DMS114 treated with DMSO at 0.1 percent for 48 hours (cell line): ENCODE results near the gene SPCS1.
"Not testable (repeated sequence)": the region's sequence is repeated elsewhere in the genome, so short reads cannot be mapped to it uniquely, and the experiment has no call there.

Experiments used
- DNase-seq: peaks from one replicate; lab custom pipeline; 2025; ENCODE audit not compliant: unreplicated experiment; lab: John Stamatoyannopoulos, UW

Gene SPCS1

DNA sequence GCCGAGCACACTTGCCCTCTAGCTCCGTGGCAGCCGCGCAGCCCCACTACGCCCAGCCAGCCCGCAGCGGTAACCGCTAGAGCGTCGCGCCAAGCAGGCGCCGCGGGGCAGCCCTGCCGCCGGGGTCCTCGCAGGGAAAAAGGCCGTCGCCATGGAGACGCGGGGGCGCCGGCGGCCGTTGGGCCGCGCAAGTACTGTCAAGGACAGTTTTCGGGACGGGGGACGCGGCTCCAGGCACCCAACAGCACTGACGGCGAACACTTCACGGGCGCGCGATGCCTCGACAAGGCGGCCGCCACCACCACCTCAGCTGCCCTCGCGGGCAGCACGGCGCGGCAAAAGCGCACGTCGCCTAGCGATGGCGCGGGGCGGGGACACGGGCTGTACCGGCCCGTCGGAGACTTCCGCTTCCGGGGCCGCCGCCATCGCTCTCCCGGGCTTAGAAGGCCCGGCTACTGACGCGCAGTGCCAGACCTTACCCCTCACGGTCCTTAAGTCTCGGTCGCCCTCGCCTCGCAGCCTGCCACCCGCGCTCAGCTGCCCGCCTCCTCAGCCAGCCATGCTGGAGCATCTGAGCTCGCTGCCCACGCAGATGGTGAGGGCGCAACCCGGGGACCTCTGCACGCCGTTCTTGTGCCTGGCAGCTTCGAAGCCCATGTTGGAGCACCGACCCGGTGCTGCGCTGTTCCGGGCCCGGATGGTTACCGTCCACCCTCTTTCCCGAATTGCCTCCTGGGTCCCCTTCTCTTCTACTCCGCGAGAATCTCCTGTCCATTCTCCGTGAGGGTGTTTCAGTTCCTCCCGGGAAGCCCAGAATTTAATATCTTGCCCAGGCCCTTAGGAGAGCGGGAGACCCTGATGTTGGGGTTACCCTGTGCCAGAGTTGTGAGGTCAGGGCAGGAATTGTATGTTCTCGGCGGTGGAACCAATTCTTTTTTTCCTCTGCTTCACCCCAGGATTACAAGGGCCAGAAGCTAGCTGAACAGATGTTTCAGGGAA is at the start of gene SPCS1, which contains the start of gene GLT8D1:
Gene SPCS1, plus strand, starts transcription at position 419 of the 999 bp plus-strand sequence. Its CDS starts 141 bp downstream, at position 560.
Gene GLT8D1, minus strand, starts transcription at position 104 of the 999 bp plus-strand sequence. CDS start 5,331 bp downstream, outside the sequence.
- peak; percentile 68 for DNase-seq

DNA sequence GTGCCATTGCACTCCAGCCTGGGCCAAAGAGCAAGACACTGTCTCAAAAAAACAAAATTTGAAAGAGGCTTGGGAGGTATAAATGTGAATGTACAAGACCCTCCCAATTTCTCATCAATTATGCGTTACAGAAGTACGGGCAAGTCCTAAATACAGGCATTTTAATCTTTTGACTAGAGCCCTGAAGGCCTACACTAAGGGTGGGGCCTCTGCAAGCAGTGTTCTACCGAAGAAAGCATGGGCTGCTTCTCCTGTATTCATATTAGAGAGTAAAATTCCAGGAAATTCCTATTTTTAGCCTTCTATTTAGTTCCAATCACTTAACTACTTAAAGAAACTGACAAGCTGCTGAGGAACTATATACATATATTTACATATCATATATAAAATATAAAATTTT is 45.9 kb upstream of the SPCS1 start:
- no peak for DNase-seq

DNA sequence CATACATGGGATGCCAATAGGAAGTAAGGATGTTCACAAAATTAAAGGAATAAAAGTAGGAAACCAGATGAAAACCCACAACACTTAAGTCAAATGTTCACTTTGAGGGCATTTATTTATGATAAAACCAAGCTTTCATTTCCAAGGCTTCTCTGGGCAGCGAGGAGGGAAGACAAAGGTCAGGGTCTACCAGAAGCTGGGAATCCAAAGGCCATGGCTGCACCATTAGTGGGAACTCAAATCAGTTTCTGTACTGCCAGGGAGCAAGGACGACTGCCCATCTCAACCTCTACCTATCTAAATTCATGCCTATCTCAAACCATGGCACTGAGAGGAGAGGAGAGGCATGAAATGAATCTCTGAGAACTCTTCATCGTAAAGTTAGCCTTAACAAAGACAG is 42.8 kb upstream of the SPCS1 start:
- no peak for DNase-seq

DNA sequence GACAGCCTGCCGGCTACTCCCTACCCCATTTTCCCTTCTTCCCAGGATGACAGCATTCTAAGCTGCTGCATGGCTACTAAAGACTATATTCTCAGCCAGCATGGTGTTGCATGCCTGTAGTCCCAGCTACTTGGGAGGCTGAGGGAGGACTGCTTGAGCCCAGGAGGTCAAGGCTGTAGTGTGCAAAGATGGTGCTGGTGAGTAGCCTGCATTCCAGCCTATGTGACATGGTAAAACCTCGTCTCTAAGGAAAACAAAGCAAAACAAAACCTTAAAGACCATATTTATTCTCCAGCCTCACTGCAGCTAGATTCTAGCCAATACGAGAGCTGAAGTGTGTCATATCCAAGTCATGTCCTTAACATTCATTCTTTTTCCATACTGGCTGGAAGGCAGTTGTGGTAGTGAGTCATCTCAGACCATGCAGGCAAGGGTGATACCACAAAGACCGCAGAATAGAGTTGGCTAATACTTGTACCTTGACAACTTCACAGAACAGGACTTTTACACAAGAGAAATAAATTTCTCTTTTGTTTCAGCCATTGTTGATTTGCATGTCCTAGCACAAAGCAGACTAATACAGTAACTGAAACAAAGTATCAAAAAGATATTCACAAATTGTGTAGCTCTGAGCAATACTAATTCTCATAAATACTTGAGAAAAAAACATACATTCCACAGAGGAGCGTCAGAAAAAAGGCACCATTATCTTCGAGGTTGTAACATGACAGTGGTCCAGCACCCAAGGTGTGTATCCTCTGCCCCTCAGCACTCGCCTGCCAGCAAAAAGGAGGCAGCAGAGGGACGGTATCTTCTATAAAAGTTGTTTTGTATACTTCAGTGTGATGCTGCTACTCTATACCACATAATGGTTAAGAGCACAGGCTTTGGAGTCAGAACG is 35.0 kb upstream of the SPCS1 start:
- no peak for DNase-seq

DNA sequence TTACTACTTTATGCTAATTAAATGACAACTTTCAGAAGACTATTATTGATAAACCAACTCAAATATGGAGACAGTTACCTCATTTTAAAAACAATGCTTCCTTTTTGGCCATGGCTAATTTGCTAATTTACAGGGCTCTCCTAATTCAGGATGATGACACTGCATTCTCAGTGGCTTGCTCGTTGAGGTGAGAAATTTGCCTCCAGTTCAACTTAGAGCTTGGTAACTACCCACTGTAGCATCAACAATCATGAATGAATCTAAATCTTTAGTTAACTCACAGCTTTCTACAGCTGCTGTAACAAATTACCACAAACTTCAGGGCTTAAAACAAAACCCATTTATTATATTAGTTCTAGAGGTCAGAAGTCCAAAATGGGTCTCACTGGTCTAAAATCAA is 34.2 kb upstream of the SPCS1 start:
- DNase-seq = no peak

DNA sequence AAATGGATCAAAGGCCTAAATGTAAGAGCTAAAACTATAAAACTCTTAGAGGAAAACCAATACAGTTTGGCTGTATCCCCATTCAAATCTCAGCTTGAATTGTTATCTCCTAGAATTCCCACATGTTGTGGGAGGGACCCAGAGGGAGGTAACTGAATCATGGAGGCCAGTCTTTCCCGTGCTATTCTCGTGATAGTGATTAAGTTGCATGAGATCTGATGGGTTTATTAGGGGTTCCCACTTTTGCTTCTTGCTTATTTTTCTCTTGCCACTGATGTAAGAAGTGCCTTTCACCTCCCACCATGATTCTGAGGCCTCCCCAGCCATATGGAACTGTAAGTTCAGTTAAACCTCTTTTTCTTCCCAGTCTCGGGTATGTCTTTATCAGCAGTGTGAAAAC is 29.7 kb upstream of the SPCS1 start:
- DNase-seq = not testable (repeated sequence)

DNA sequence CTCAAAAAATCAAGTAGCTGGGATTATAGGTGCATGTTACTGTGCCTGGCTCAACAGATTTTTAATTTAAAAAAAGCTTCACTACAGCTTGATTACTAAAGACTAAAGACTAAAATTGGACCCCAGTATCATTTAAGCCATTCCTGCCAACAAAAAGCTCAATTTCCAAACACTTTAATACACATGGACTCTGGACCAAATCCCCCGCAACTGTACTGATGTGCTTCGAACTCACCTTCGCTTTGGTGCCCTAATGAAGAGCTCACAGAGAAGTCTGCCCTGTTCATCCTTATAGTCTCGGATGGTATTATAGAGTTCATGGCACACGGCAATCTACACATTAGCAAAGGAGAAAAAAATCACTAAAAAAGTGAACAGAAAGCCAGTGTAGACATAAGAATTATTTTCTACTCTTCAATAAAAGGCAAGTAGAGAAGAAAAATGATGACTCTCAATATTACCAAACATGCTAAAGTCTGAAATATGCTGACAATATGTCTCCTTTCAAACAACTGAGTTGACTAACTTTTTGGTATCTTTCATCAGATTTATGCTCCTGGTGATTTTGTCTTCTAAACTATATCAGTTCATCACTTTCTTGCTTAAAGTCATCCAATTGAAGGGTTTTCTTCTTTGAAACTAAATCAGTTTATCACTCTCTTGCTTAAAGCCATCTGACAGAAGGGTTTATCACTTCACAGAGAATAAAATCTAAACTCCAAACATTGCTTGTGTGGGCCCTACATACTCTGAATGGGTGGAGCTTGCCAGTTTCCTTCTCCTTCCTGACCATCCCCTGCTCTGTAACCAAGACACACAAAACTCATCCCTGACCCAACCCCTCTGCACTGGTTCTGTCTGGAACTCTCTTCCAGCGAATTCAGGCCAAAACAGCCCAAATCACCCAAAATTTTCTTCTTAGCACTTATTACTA is 27.4 kb upstream of the SPCS1 start:
- DNase-seq = no peak

DNA sequence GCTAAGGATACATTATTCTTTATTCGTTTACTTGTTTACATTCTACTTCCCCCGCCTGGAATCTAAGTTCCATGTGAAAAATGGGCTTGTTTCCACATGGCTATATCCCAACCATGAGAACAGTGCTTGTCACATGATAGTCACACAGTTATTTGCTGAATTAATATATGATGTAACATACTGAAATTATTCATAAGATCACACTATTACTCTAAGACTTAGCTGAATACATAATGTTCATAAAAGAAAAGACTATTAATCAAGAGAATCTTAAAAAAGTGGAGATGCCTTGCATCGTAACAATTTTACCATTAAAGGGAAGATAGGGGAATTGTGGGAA is 26.7 kb upstream of the SPCS1 start:
- no peak for DNase-seq

DNA sequence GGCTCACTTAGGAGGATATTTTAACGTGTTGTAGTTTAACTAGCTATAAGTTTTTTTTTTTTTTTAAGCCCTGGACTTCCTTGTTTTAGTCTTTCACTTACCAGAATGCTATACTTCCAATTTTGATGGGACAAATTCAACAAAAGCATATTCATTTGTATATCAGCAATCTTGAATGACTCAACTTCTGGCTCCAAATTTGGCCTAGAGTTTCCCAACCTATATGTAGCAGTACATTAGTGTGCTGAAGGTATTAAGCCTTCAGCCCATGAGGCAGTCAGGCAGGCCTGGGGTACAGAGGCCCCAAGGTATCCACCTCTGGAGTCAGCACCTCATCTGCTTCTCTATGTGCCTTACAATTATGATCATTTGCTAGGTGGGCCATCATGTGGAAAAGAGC is 26.1 kb upstream of the SPCS1 start:
- no peak for DNase-seq

DNA sequence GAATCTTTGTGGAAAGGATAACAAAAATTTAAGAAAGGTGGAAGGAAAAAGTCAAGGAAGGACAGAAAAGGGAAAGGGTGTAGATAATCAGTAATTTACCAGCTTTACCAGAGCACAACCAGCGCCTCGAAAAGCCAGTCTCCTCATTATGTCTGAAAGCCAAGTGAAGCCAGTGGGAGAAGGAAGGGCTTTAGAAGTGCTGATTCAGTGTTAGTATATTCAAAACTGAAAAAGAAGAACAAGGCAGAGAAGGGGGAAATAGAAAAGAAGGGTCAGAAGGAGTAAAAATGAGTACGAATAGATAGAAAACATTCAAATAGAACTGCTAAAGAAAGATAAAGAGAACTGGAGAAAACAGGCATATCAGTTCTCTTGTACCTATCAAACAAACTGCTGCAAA is 24.3 kb upstream of the SPCS1 start:
- no peak for DNase-seq

DNA sequence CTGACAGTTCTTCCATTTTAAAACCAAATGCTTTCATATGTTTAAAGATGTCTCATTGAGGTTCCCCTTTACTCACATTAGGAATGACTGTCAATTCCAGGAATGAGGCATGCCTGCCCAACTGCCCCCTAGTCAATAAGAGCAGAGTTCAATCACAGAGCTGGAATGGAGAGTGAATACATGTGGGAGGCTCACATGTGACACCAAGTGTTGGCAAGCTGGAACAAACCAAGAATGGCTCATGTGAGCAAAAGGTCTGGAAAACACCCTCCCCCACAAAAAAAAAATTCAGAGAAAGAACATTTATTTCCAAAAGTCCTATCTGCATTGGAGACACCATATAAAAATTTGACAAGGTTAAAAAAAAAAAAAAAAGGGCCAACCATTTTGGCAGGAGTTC is 23.9 kb upstream of the SPCS1 start:
- no peak for DNase-seq

DNA sequence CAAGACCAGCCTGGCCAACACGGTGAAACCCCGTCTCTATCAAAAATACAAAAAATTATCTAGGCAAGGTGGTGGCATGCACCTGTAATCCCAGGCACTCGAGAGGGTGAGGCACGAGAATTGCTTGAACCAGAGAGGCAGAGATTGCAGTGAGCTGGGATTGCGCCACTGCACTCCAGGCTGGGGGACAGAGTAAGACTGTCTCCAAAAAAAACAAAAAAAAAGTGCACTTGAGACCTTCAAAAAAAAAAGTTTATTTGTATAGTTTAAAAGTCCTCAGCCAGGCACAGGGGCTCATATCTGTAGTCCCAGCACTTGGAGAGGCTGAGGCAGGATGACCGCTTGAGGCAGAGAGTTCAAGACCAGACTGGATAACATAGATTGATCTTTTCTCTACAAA is 22.3 kb upstream of the SPCS1 start:
- DNase-seq = no peak

DNA sequence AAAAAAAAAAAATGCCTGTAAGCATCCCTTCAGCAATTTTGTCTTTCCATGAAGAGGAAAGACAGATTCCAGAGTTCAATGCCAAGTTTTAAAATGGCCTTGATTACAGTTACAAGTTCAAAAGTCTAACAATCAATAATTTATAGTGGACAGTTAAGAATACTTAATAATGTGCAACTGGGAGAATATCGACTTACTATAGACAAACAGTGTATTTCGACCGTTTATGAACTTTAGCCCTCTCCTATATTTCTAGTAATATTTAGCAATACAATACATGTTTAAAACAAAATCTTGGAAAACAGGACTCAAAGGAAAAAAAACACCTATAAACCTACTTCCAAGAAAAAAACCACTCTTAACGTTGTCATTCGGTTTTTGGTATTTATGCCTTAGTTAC is 21.7 kb upstream of the SPCS1 start:
- no peak for DNase-seq

DNA sequence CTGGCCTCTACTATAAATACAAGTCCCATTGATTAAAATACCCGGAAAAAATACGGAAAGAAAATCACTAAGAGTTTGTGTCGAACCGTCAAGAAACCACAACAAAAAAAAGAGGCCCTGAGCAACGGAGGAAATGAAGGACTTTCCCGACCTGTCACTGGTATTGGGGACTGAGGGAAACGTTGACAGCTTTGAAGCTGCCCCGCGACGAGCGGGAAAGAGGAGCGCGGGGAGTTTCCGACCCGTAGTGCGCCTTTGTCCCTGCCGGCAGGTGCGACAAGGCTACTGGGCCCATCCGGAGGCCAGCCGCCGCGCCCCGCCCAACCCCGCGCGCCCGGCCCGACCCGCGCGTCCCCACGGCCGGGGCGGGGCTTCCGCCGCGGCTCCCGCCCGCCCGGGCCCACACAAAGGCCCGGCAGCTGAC is 20.6 kb upstream of the SPCS1 start:
- peak; percentile 41 for DNase-seq

DNA sequence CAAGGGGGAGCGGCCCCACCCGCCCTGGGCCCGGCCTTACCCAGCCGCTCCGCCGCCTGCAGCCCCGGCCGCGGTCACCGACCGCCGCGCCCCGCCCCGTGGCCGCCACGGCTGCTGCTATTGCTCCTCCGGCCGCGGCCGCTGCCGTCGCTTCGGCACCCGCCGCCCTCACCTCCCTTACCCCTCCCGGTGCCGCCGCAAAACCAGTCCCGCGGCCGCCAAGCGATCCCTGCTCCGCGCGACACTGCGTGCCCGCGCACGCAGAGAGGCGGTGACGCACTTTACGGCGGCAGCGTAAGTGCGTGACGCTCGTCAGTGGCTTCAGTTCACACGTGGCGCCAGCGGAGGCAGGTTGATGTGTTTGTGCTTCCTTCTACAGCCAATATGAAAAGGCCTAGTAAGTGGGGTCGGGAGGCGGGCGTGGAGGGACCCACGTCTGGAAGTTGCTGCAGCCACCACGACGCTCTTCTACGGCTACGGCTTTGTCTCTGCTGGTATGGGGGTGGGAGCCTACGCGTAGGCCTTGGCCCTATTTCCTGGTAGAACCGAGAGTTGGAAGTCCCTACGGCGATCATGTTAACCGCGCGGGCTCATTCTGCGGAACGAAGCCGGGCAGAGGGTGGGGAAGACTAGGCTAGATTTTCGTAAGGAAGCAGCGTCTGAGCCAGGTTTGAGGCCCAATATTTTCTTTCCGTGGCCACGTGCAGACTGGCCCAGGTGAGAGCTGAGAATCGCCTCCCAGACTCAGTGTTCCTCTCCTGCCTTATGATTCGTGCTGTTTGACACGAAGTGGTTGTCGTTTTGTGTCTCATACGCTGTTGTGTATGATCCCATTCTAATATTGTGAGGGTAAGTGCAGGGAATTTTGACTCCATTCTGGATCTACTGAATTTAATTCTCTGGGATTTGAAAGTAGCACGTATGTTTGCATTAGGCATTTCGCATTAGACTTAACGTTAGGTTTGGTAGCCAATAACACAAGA is 19.9 kb upstream of the SPCS1 start, which contains the start of the genes GNL3 and PBRM1:
Gene GNL3, plus strand, starts transcription at position 324 of the 983 bp plus-strand sequence. Its CDS starts 61 bp downstream, at position 385.
Gene PBRM1, minus strand, starts transcription at position 205 of the 983 bp plus-strand sequence.
- peak; percentile 88 for DNase-seq

DNA sequence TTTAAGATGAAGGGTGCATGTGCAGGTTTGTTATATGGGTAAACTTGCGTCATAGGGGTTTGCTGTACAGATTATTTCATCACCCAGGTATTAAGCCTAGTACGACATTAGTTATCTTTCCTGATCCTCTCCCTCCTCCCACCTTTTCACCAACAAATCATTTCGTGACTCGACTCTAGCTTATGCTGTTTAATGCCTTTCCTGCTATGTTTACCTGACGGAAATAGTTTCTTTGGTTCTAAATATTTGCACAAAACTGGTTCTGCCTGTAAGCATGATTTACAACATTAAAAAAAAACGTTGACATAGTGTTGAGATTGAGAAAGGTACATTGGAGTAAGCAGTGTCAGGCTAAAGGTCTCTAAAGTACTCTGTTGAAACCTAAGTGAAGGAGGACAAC is 17.6 kb upstream of the SPCS1 start:
- no peak for DNase-seq

DNA sequence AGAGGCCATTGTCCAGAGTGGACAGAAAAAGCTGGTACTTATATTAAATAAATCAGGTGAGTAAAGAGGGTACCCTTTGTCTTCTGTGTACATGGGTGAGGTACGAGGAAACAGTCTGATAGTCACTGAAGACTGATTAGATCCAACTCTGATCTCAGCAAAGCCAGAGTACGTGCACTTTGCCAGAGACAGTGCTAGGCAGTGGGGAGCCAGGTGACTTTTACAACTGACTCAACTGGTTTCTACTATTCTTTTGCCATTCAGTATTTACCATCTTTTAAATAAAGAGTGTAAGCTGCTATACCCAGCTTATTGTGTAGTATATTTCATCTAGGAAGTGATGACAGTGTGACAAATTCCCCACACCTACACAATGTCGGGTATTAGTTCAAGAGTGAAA is 16.8 kb upstream of the SPCS1 start:
- DNase-seq = no peak

DNA sequence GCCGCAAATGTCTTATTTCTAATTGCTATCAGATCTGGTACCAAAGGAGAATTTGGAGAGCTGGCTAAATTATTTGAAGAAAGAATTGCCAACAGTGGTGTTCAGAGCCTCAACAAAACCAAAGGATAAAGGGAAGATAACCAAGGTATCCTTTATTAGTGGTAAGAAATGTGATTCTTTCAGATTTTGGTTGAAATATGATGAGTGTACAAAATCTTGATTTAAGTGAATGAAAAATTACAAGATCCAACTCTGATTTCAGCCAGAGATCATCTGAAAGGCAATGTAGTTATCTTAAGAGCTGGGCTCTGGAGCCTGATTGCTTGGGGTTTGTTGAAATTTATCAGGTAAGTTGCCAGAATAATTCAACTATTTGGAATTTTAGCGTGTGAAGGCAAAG is 15.3 kb upstream of the SPCS1 start:
- DNase-seq = no peak

DNA sequence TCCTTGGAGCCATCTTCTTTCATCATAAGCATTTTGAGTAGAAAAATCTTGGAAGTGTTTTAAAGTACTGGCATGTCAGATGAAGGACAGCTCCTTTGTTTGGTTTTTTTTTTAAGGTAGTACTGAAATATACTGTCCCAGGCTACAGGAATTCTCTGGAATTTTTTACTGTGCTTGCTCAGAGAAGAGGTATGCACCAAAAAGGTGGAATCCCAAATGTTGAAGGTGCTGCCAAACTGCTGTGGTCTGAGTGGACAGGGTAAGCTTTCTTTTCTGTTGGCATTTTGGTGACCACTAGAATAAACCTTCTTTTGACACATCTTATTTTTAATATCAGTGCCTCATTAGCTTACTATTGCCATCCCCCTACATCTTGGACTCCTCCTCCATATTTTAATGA is 12.8 kb upstream of the SPCS1 start:
- no peak for DNase-seq
